HPDE6-E6E7 (cell line): ENCODE data around the gene ARR3.
A peak's percentile ranks its signal among the peaks of the same experiment; 100 is the strongest.
"Not testable (repeated sequence)": the region's sequence is repeated elsewhere in the genome, so short reads cannot be mapped to it uniquely, and the experiment has no call there.

Experiments used
- DNase-seq: peaks from one replicate; pipeline ENCODE4 v3.0.0; 2011; ENCODE audit warnings: missing footprints; ENCODE audit errors: extremely low spot score

ARR3 gene

DNA sequence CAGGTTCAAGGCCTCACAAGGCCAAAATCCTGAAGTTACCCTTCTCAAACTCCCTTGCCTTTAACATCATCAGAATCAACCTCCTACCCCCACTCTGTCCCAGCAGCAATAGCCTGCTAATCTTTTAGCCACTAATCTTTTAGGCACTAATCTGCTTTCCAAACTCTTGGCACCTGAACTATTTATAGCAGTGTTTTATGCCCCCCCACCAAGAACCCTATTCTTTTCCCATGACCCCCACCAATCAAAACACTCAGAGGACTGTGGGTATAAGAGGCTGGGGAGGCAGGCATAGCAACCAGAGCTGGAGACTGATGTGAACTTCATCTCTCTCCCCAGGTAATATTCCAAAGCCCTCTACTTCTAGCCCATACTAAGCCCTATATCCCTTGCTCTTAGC is at the start of gene ARR3:
Gene ARR3 (plus strand): TSS at position 301 of the 400 bp plus-strand sequence. CDS start 1,052 bp downstream, outside the sequence.
- no peak for DNase-seq

GRCh38 chrX:70219938-70220764 is 48.0 kb upstream of the ARR3 start:
- peak; percentile 28 for DNase-seq

GRCh38 chrX:70226048-70226447 is 42.1 kb upstream of the ARR3 start:
- DNase-seq, result no peak

DNA sequence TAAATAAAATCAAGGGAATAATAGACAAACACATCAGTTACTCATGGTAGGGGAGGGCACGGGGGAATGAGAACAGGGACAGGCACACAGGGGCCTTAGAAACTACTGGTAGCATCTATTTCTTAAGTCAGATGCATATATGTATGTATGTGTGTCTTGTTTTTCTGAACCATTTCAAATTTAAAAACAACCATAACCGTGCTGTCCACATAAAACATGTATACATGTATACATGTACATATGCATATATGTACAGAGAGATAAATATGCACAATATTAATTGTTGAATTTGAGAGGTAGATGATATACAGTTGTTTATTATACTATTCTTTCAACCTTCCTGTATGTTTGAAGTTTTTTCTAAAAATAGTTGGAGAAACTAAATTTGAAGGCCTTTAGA is 41.4 kb upstream of the ARR3 start:
- DNase-seq, result no peak

GRCh38 chrX:70231666-70232065 is 36.5 kb upstream of the ARR3 start:
- no peak for DNase-seq

- no peak for DNase-seq
These were observed 33.8 kb upstream of the ARR3 start, which contains the start of gene AWAT1 for GRCh38 chrX:70234355-70234754. Gene AWAT1, plus strand, starts transcription at chrX:70234655. Its CDS starts 41 bp downstream, at chrX:70234696.

DNA sequence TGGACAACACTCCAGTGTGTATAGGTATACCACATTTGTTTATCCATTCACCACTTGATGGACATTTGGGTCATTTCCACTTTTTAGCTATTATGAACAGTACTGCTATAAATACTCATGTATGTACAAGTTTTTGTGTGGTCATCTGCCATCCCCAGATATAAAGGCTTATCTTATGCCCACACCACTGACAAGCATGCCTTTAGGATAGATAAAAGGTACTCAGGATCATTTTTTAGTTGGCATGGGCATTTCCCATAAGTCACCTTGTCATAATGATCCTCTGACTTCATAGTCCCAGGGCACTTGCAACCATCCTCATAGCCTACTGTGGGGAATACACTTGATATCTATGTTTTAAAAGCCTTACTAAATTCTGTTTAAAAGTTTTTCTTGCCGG is 27.4 kb upstream of the ARR3 start:
- DNase-seq, result no peak

- no peak for DNase-seq
These were observed 26.6 kb upstream of the ARR3 start for GRCh38 chrX:70241501-70241900.

DNA sequence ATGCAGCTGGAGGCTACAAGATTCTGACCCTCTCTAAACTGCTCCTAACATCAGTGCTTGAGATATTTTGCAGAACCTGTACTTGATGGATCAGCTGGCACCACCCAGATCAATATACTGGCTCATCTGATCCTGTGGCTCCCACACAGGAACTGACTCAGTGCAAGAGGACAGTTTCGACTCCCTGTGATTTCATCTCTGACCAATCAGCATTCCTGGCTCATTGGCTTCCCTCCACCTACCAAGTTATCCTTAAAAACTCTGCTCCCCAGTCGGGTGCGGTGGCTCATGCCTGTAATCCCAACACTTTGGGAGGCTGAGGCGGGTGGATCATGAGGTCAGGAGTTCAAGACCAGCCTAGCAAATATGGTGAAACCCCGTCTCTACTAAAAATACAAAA is 24.5 kb upstream of the ARR3 start:
- DNase-seq, result not testable (repeated sequence)

DNA sequence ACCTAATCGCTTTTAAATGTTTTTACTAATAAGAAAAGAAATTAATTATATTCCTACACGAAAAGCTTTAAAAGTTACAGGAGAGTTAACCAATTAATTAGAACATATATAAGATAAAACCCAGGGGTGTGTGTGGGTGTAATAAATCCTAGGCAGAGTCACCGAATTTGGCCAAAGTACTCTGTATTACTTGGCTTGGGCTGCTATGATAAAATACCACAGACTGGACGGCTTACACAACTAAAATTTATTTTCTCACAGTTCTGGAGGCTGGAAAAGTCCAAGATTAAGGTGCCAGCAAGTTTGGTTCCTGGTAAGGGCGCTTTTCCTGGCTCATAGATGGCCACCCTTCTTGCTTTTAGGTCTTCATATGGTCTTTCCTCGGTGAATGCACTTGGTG is 23.3 kb upstream of the ARR3 start:
- DNase-seq, result no peak

- no peak for DNase-seq
These were observed 20.9 kb upstream of the ARR3 start for GRCh38 chrX:70247252-70247651.

DNA sequence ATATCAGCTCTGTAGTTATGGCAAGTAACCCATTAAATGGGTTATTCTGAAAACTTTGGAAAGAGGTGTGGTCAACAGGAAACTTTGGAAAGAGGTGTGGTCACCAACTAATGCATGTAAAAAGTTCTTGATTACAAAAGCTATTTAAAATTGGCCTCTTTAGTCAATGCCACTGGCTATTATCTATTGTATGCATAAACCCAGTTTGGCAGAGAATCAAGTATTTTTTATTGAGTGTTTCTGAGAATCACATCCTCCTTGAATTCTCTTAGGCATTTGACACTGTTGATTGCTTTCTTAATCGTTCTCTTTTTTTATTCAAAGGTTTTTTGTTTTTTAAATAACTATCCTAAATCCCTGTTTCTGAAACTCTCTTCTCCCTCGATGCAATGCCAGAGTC is 15.6 kb upstream of the ARR3 start:
- no peak for DNase-seq

GRCh38 chrX:70253377-70254062 is 14.6 kb upstream of the ARR3 start:
- DNase-seq, result peak; percentile 39

DNA sequence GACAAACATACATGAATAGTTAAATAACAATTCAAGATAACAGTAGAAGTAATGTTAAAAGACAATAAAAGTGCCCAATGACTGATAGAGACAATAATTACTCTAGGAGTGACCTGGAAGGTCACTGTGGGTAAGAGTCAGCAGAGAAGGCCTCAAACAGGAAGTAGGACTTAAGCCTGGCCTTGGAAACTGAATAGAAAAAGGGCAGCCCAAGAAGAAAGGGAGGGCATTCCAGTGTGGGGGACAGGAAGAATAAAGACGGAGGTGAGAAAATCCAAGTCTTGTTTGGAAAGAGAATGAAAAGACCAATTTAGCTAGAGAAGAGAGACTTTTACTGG is 14.1 kb upstream of the ARR3 start:
- DNase-seq, result no peak

GRCh38 chrX:70254909-70255308 is 13.2 kb upstream of the ARR3 start:
- no peak for DNase-seq

DNA sequence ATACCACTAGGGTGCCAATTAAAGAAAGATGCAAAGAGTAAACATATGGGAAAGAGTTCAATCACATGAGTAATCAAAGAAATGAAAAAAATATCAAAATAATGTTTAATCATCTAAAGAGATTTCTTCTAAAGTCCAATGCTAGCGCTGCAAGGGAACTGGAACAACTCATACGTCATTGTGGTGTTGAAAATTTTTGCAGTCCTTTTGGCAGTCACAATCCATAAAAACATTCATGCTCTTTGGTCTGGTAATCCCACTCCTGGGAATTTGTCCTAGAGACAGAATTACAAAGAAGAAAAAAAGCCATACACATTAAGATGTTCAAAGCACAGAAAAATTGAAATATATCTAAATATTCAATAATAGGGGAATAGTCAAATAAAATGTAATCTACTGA is 12.7 kb upstream of the ARR3 start:
- no peak for DNase-seq

DNA sequence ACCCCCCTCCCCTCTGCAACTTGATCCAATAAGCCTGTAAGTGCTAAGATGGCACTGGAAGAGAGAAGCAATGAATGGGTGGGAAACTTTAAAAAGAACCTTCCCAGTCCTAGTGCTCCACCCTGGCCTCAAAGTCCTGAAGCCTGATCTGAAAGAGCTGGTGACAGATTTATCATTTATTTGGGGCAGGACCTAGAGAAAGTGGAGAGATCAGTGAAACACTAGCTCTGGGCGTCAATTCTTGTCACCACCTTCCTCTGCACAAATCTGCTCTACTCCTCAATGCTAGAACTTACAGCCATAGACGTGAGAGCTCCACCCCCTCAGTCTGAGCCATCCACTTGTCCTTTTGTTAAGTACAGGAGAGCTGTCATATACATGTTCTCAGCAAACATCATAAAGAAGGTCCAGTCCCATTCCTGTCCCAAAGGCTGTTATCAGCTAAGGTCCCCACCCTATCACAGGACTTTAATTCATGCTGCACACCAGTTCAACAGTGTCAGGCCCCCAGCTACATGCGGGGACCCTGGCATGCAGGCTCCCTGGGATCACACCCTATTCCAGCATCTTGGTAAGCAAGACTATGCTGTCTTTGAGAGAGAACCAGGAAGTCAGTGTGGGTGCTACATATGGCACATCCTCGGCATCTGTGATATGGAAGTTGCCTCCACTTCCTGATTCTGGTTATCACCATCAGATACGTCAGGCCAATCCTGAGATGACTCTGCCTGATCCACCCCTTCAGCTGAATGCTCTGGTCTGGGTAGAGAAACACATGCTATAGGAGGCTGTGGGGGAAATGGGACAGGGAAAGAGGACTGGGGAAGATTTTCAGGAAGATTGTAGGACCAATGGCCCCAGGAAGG is 10.5 kb upstream of the ARR3 start:
- DNase-seq, result no peak

- no peak for DNase-seq
These were observed 8.0 kb upstream of the ARR3 start, which contains the start of gene P2RY4 for GRCh38 chrX:70260104-70260503. Gene P2RY4, minus strand, starts transcription at chrX:70260204. Its CDS starts 580 bp downstream, at chrX:70259624.

DNA sequence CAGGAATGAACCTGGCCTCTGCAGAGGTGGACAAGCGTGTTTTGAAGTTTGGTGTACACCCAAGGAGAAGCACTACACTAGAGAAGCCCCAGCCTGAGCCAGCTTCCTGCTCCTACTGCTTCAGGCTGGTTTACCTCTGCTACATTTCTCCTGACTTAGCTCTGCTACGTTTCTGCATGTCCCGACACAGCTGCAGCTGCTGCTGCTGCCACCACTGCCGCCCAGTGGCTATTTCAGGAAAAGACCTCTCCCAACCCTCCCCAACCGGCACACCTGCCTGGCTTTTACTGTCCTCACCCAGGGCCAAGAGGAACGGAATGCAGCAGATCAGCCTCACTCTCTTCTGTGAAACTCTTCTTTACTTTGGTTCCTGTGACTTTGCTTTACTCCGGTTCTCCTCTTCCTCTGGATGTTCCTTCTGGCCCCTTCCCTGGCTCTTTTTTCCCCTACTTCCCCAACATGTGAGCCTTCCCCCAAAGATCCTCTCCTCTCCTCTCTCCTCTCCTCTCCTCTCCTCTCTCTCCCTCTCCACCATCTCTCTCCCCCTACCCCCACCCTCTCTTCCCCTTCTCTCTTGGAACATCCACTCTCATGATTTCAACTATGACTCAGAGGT is 5.1 kb upstream of the ARR3 start:
- DNase-seq, result peak; percentile 28

- DNase-seq, result no peak
These were observed 3.4 kb upstream of the ARR3 start for GRCh38 chrX:70264784-70265183.

GRCh38 chrX:70274029-70274428 is 5.9 kb downstream of the ARR3 start:
- not testable (repeated sequence) for DNase-seq

DNA sequence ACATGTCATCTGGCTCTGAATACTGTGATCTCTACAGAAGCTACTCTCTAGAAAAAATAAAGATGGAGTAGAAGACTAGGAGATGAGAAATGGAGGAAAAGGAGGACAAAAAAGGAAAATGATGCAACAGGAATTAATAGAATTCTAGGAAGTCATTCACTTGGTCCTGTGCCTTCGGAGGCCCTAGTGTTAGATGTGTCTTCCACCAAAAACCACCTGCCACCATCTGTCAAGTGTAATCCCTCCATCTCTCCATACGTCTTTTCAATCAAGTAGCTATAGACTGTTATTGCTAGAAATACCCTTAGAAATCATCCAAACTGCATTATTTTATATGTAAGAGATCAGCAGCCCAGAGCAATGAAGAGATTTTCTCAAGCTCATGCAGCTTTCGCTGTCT is 10.9 kb downstream of the ARR3 start:
- no peak for DNase-seq
